Measurements from ENCODE around the gene ABCG1.

The ABCG1 gene

DNA sequence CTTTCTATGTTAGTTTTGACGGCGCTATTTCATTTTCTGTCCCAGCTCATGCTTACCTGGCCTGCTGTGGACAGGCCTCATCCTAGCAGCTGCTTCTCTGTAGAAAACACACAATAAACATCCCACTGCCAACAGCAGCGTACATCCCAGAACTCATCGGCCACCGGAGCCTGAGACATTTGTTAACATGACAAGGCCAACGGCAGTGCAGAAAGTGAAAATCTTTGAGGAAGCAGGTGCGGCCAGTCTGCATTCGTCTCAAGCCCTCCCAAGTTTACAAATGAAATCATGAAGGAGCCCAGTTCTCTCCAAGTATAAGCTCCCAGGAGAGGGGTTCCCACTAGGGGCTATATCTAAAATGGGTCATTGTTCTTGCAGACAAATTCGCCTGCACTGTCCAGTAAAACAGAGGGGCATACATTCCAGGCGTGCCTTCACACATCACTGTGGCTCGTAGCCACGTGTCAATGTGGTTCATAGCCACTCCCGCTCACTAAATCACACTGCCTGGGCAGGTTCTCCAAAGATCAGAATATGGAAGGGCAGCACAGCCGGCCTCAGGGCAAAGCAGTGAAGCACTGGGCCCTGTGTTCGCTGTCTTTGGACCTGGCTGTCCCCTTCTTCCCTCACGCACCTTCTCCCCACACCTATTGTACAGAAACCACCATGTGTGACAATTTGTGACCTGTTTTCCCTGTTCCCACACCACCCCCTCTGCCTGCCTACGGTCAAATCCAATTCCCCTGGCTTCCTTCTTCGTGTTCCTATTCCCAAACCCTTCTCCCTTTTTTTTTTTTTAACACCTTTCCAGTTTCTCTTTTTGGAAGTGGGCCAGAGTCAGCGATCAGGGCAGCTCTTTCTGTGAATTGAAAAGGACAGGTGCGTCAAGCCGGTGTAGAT is 27.0 kb upstream of the ABCG1 start:
- DNase-seq: no peak

GRCh38 chr21:42193131-42193671 is 25.7 kb upstream of the ABCG1 start:
- peak; percentile 71 for DNase-seq

DNA sequence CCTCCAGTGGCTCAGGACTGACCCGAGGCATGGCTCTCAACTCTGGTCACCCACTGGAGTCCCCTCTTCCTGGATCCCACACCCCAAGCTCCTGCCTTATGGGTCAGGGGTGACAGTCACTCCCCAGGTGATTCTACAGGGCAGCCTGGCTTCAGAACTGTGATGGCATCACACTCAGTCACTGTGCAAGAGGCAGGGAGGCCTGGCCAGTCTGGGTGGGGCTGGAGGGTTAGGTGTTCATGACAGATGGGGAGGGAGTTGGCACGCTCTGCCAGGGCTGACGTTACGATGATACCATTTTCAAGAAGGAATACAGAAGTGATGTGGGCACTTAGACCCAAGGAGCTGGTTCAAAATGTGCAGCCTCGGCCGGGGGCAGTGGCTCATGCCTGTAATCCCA is 25.2 kb upstream of the ABCG1 start:
- DNase-seq: no peak

GRCh38 chr21:42194863-42195262 is 24.1 kb upstream of the ABCG1 start:
- no peak for DNase-seq

GRCh38 chr21:42195378-42196031 is 23.4 kb upstream of the ABCG1 start:
- no peak for DNase-seq

DNA sequence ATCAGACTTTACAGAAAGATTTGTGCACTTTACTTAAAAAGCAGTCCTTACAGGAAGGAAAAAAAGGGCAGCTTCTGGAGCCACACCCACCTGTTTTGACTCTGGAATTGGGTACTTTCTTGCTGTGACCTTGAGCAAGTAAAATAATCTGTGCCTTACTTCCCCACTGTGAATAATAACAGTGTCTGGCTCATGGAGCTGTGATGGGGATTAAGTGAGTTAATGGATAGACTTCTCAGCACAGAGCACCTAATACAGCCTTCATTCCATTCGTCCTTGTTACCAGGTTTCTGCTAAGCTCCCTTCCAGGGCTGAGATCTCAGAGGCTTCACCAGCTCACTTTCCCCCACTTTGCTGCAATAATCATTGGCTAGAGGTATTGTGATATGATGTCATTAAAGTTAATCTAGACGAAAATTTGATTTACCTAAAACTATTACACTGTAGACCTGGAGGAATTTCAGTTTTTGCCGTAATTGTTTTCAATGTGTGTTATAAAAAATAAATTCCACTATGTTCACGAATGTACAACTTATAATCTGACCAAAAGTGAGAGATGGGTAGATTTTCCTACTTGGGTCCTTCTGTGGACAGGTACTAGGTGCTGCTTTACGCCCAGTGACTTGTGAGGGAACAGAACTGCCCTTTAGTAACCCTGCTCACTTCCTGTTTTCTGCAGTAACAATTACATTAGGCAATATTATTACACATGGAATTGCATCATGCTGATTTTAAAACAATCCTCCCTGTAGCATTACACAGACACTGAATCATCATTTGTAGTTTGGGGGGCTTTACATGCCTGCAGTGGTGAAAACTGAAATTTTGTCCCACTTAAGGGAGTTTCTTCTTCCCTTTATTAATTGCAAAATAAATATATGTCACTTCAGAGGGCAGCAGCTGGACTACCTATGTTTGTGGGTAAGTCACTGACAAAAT is 19.7 kb upstream of the ABCG1 start:
- no peak for DNase-seq

- no peak for DNase-seq
Measured at GRCh38 chr21:42199868-42200463, 19.0 kb upstream of the ABCG1 start.

DNA sequence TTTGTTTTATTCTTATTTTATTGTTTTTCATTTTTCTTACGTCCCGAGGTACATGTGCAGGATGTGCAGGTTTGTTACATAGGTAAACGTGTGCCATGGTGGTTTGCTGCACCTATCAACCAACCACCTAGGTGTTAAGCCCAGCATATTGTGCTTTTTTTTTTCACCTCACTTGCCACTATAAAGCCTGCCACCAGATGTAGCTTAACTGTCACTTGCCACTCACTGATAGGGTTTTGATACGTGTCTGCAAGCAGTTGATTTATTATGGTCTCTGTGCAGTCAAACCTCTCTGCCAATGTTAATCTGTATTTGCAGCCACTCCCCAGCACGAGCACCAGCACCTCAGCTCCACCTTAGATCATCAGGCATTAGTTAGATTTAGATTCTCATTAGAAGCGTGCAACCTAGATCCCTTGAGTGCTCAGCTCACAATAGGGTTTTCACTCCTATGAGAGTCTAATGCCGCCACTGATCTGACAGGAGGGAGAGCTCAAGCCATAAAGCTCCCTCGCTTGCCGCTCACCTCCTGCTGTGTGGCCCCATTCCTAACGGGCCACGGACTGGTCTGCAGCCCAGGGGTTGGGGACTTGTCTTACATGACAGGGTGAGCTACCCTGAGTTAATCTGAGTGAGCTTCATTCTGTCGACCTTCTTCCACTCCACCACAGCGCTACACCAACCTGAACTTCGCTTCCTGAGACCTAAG is 17.9 kb upstream of the ABCG1 start:
- DNase-seq: no peak

- DNase-seq: no peak
Measured at GRCh38 chr21:42201615-42202161, 17.3 kb upstream of the ABCG1 start.

GRCh38 chr21:42202321-42202720 is 16.6 kb upstream of the ABCG1 start:
- no peak for DNase-seq

DNA sequence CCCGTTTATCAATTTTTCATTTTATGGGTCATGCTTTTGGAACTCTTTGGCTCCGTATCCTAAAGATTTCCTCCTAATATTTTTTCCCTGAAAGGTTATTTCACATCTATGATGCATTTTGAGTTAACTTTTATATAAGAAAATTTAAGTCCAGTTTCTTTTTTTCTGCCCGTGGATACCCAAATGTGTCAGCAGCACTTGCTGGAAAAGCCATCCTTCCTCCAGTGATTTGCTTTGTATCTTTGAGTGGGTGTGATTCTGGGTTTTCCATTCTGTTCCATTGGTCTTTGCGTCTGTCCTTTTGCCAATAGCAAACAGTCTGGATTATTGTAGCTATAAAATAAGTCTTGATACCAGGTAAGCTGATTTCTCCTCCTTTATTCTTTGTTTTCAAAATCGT is 15.6 kb upstream of the ABCG1 start:
- DNase-seq: no peak

GRCh38 chr21:42203936-42204335 is 15.0 kb upstream of the ABCG1 start:
- DNase-seq: no peak

GRCh38 chr21:42207426-42207825 is 11.5 kb upstream of the ABCG1 start:
- no peak for DNase-seq

GRCh38 chr21:42208036-42208435 is 10.9 kb upstream of the ABCG1 start:
- DNase-seq: no peak

- DNase-seq: no peak
Measured at GRCh38 chr21:42208801-42209490, 10.0 kb upstream of the ABCG1 start.

GRCh38 chr21:42209801-42210479 is 9.0 kb upstream of the ABCG1 start:
- no peak for DNase-seq

DNA sequence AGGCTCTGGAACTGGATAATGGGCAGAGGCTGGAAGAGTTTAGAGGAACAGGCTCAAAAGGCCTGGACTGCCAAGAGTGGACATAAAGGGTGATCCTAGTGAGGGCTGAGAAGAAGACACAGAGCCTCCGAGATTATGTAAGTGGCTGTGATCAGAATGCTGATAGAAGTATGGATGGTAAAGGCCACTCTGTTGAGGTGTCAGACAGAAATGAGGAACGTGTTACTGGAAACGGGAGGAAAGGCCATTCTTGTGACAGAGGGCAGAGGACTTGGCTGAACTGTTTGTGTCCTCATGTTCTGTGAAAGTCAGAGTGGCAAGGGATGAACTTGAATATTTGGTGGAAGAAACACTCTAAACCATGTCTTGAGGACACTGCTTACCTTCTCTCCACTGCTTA is 6.7 kb upstream of the ABCG1 start:
- no peak for DNase-seq

GRCh38 chr21:42213082-42213774 is 5.7 kb upstream of the ABCG1 start:
- no peak for DNase-seq

- no peak for DNase-seq
Measured at GRCh38 chr21:42214081-42214750, 4.7 kb upstream of the ABCG1 start.
